Measurements from ENCODE around the gene USO1.
"Not testable (repeated sequence)": the region's sequence is repeated elsewhere in the genome, so short reads cannot be mapped to it uniquely, and the experiment has no call there.

Gene USO1

GRCh38 chr4:75715105-75715799 is 9.1 kb upstream of the USO1 start:
- DNase-seq (ENCODE audit: low spot score), result no peak

GRCh38 chr4:75716054-75716453 is 8.3 kb upstream of the USO1 start:
- DNase-seq (ENCODE audit: low spot score), result not testable (repeated sequence)

- no peak for DNase-seq (ENCODE audit: low spot score)
These were observed 7.0 kb upstream of the USO1 start for GRCh38 chr4:75717408-75717807.

GRCh38 chr4:75718529-75718928 is 5.8 kb upstream of the USO1 start:
- no peak for DNase-seq (ENCODE audit: low spot score)

- no peak for DNase-seq (ENCODE audit: low spot score)
These were observed 2.0 kb upstream of the USO1 start for GRCh38 chr4:75722417-75722816.

GRCh38 chr4:75723163-75724065 is 963 bp upstream of the USO1 start:
- no peak for DNase-seq (ENCODE audit: low spot score)

GRCh38 chr4:75724867-75725724 is 719 bp downstream of the USO1 start:
- peak; percentile 46 for DNase-seq (ENCODE audit: low spot score)

GRCh38 chr4:75725942-75726538 is 1.7 kb downstream of the USO1 start:
- DNase-seq (ENCODE audit: low spot score), result not testable (repeated sequence)

- DNase-seq (ENCODE audit: low spot score), result no peak
These were observed 2.2 kb downstream of the USO1 start for GRCh38 chr4:75726577-75726976.

GRCh38 chr4:75727073-75727472 is 2.7 kb downstream of the USO1 start:
- no peak for DNase-seq (ENCODE audit: low spot score)

- DNase-seq (ENCODE audit: low spot score), result no peak
These were observed 5.5 kb downstream of the USO1 start for GRCh38 chr4:75729836-75730235.

- no peak for DNase-seq (ENCODE audit: low spot score)
These were observed 9.0 kb downstream of the USO1 start for GRCh38 chr4:75733369-75733768.

- no peak for DNase-seq (ENCODE audit: low spot score)
These were observed 11.1 kb downstream of the USO1 start for GRCh38 chr4:75735525-75735924.

- DNase-seq (ENCODE audit: low spot score), result no peak
These were observed 12.5 kb downstream of the USO1 start for GRCh38 chr4:75736862-75737261.

- DNase-seq (ENCODE audit: low spot score), result no peak
These were observed 13.0 kb downstream of the USO1 start for GRCh38 chr4:75737398-75737797.

- no peak for DNase-seq (ENCODE audit: low spot score)
These were observed 16.6 kb downstream of the USO1 start for GRCh38 chr4:75741027-75741426.

- no peak for DNase-seq (ENCODE audit: low spot score)
These were observed 18.1 kb downstream of the USO1 start for GRCh38 chr4:75742451-75742850.

GRCh38 chr4:75745161-75745560 is 20.8 kb downstream of the USO1 start:
- no peak for DNase-seq (ENCODE audit: low spot score)

- DNase-seq (ENCODE audit: low spot score), result no peak
These were observed 21.4 kb downstream of the USO1 start for GRCh38 chr4:75745721-75746199.

- no peak for DNase-seq (ENCODE audit: low spot score)
These were observed 28.3 kb downstream of the USO1 start for GRCh38 chr4:75752637-75753036.

- no peak for DNase-seq (ENCODE audit: low spot score)
These were observed 44.7 kb downstream of the USO1 start for GRCh38 chr4:75769036-75769435.

- no peak for DNase-seq (ENCODE audit: low spot score)
These were observed 47.2 kb downstream of the USO1 start for GRCh38 chr4:75771607-75772006.

Measured in CD4-positive, alpha-beta T cell treated with Interleukin-2 at 100 ng/mL for 4 hours (primary cell).